MV-4-11 (cell line): ENCODE measurements around the gene RGS8.
A peak's percentile ranks its signal among the peaks of the same experiment; 100 is the strongest.

ENCODE experiments used
- DNase-seq: peaks from one replicate; lab custom pipeline; 2025; lab: John Stamatoyannopoulos, UW

Gene RGS8

GRCh38 chr1:182671750-182672486 lies 12.5 kb downstream of the RGS8 start:
- no peak for DNase-seq

GRCh38 chr1:182670032-182670749 lies 14.2 kb downstream of the RGS8 start:
- DNase-seq = no peak

GRCh38 chr1:182669266-182669665 lies 15.1 kb downstream of the RGS8 start:
- no peak for DNase-seq

GRCh38 chr1:182668521-182669054 lies 15.8 kb downstream of the RGS8 start:
- DNase-seq = no peak

- no peak for DNase-seq
Observed at GRCh38 chr1:182667848-182668505, 16.4 kb downstream of the RGS8 start.

- no peak for DNase-seq
Observed at GRCh38 chr1:182666706-182667105, 17.7 kb downstream of the RGS8 start.

GRCh38 chr1:182664296-182664695 lies 20.1 kb downstream of the RGS8 start:
- peak; percentile 6 for DNase-seq

- no peak for DNase-seq
Observed at GRCh38 chr1:182662956-182663355, 21.4 kb downstream of the RGS8 start.

GRCh38 chr1:182662121-182662890 lies 22.1 kb downstream of the RGS8 start:
- no peak for DNase-seq

GRCh38 chr1:182658055-182658454 lies 26.3 kb downstream of the RGS8 start:
- no peak for DNase-seq

GRCh38 chr1:182656842-182657397 lies 27.5 kb downstream of the RGS8 start:
- no peak for DNase-seq

- DNase-seq = no peak
Observed at GRCh38 chr1:182653986-182654385, 30.4 kb downstream of the RGS8 start.

- DNase-seq = peak; percentile 61
Observed at GRCh38 chr1:182652933-182653332, 31.5 kb downstream of the RGS8 start.

GRCh38 chr1:182651339-182651724 lies 33.1 kb downstream of the RGS8 start:
- DNase-seq = no peak

- DNase-seq = no peak
Observed at GRCh38 chr1:182650678-182651338, 33.6 kb downstream of the RGS8 start.

- DNase-seq = no peak
Observed at GRCh38 chr1:182649041-182649440, 35.3 kb downstream of the RGS8 start.

- no peak for DNase-seq
Observed at GRCh38 chr1:182646739-182647138, 37.6 kb downstream of the RGS8 start.

- no peak for DNase-seq
Observed at GRCh38 chr1:182644886-182645285, 39.5 kb downstream of the RGS8 start.

GRCh38 chr1:182643699-182644098 lies 40.7 kb downstream of the RGS8 start:
- no peak for DNase-seq

GRCh38 chr1:182642461-182642860 lies 41.9 kb downstream of the RGS8 start:
- no peak for DNase-seq

- DNase-seq = no peak
Observed at GRCh38 chr1:182641561-182641960, 42.8 kb downstream of the RGS8 start.
